ENCODE data around the gene ROBO2. TPM values are rescaled to one million over a fixed set of nuclear protein-coding genes. Genes with fewer than 3 reads are reported as not detected.
A peak's percentile ranks its signal among the peaks of the same experiment; 100 is the strongest.

ROBO2 gene, protein sequence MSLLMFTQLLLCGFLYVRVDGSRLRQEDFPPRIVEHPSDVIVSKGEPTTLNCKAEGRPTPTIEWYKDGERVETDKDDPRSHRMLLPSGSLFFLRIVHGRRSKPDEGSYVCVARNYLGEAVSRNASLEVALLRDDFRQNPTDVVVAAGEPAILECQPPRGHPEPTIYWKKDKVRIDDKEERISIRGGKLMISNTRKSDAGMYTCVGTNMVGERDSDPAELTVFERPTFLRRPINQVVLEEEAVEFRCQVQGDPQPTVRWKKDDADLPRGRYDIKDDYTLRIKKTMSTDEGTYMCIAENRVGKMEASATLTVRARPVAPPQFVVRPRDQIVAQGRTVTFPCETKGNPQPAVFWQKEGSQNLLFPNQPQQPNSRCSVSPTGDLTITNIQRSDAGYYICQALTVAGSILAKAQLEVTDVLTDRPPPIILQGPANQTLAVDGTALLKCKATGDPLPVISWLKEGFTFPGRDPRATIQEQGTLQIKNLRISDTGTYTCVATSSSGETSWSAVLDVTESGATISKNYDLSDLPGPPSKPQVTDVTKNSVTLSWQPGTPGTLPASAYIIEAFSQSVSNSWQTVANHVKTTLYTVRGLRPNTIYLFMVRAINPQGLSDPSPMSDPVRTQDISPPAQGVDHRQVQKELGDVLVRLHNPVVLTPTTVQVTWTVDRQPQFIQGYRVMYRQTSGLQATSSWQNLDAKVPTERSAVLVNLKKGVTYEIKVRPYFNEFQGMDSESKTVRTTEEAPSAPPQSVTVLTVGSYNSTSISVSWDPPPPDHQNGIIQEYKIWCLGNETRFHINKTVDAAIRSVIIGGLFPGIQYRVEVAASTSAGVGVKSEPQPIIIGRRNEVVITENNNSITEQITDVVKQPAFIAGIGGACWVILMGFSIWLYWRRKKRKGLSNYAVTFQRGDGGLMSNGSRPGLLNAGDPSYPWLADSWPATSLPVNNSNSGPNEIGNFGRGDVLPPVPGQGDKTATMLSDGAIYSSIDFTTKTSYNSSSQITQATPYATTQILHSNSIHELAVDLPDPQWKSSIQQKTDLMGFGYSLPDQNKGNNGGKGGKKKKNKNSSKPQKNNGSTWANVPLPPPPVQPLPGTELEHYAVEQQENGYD (N-terminal part only)
- total RNA-seq = 13.0 and 14.3 TPM in 2 replicates
- 1.2 and 3.4 TPM in 2 replicates for polyA plus RNA-seq

DNA sequence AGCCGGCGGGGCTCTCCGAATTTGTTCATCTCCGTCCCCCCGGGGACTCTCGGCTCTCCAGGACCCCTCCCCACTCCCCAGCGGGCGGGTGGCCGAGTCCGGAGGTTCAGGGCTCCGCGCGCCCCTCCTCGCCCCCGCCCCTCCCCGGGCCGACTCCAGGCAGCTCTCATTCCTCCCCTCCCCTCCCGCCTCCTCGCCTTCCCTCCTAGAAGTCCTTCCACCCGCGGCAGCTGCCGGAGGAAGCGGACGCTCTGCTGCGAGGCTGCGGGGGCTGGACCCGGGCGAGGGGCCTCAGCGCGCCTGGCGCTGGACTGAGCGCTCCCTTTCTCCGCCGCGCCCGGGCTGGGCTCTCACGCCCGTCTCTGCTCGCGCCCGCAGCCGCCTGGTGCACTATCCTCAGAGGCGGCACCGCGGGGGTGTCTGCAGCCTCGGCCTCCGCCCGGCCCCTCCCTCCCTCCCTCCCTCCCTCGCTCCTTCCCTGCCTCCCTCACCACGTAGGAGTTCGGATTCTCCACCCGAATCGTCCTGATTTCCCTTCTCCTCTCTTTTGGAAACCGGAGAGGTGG, at the start of gene ROBO2:
Gene ROBO2, plus strand, starts transcription at position 494 of the 566 bp plus-strand sequence. CDS start 687 bp downstream, outside the sequence.
- H3K4me1 ChIP-seq (ENCODE audit: insufficient read depth) = no peaks in the 10 kb centered on the region
- H3K79me2 ChIP-seq = peaks cover 31% of the 10 kb centered on the region
- H4K20me1 ChIP-seq (ENCODE audit: insufficient read depth, poor library complexity, severe bottlenecking) = no peaks in the 10 kb centered on the region
- H3K4me3 ChIP-seq = peak within 1 kb of the TSS; percentile 30
- H3K36me3 ChIP-seq (replicated peaks; ENCODE audit: insufficient read depth, low read depth) = no peaks in the 10 kb centered on the region
- H3K27ac ChIP-seq = peak within 1 kb of the TSS; percentile 70
- no peaks in the 10 kb centered on the region for H3K9me2 ChIP-seq (replicated peaks; ENCODE audit: insufficient read depth)
- WGBS (ENCODE audit: low lambda C conversion rate, missing lambda C conversion rate) = 0% methylated on average over 11 of the region's 54 CpGs
- no peaks in the 10 kb centered on the region for H3K27me3 ChIP-seq
- TF ChIP-seq EZH2 (IDR thresholded peaks at IDR 0.05; ENCODE audit: borderline replicate concordance) (no peak), EZH2phosphoT487 (IDR thresholded peaks at IDR 0.05; ENCODE audit: low read depth, severe bottlenecking, unreplicated experiment) (no peak), CTCF (IDR thresholded peaks at IDR 0.05; ENCODE audit: poor library complexity) (no peak)
- H2AFZ ChIP-seq = peak within 1 kb of the TSS; percentile 80
- H3K9me3 ChIP-seq (ENCODE audit: low read depth) = no peaks in the 10 kb centered on the region
- H3K4me2 ChIP-seq = peak within 1 kb of the TSS; percentile 88
- DNase-seq (ENCODE audit: low spot score) = peak; percentile 80

DNA sequence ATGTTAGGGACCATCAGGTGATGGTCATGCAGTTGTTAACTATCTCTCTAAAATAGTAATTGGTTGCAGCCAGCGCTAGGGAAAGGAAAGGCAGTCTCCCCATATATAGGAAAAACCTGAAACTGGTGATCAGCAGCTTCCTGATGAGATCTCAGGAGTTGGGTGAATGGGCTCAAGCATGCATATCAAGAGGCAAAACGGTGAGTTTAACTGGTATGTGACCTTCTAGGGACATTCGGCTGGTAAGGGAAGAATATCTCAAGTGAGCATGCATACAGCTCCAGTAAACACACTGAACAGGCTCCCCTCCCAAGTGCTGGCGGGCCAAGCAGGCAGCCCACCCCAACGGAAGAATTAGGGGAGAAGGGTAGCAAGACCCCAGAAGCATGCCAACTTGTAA, 49.3 kb upstream of the ROBO2 start:
- Histone ChIP-seq H3K4me2 (no peak overlapping the region), H3K9me2 (replicated peaks; ENCODE audit: insufficient read depth) (no peaks in the 10 kb centered on the region), H3K27me3 (no peaks in the 10 kb centered on the region), H3K4me1 (ENCODE audit: insufficient read depth) (no peaks in the 10 kb centered on the region), H3K79me2 (no peaks in the 10 kb centered on the region), H3K4me3 (no peak overlapping the region), H4K20me1 (ENCODE audit: insufficient read depth, poor library complexity, severe bottlenecking) (no peaks in the 10 kb centered on the region), H3K36me3 (replicated peaks; ENCODE audit: insufficient read depth, low read depth) (no peaks in the 10 kb centered on the region), H2AFZ (no peak overlapping the region), H3K9me3 (ENCODE audit: low read depth) (no peaks in the 10 kb centered on the region), H3K27ac (no peak overlapping the region)
- WGBS (ENCODE audit: low lambda C conversion rate, missing lambda C conversion rate) = 77% methylated on average over 5 of the region's 5 CpGs
- no peak for DNase-seq (ENCODE audit: low spot score)
- no peak for TF ChIP-seq EZH2phosphoT487 (IDR thresholded peaks at IDR 0.05; ENCODE audit: low read depth, severe bottlenecking, unreplicated experiment)
- no peak for TF ChIP-seq CTCF (IDR thresholded peaks at IDR 0.05; ENCODE audit: poor library complexity)
- no peak for TF ChIP-seq EZH2 (IDR thresholded peaks at IDR 0.05; ENCODE audit: borderline replicate concordance)

DNA sequence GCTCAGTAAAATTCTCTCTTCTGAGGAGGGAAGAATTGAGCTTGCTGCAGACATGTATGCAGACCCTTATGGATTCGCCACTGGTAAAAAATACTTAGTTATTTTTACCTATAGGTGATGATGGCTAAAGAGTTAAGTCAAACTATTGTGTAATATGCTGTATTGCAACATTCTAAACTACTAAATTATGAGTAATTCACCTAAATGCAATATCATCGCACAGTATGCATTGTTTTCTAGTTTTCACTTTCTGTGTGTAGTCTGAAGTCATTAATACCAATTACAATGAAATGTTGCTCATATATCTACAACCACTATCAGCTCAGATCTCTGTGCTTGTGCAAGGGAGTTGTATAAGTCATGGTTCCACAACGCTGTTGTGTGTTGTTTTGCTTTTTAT, 48.7 kb upstream of the ROBO2 start:
- Histone ChIP-seq H3K4me3 (no peak overlapping the region), H3K36me3 (replicated peaks; ENCODE audit: insufficient read depth, low read depth) (no peaks in the 10 kb centered on the region), H4K20me1 (ENCODE audit: insufficient read depth, poor library complexity, severe bottlenecking) (no peaks in the 10 kb centered on the region), H3K27ac (no peak overlapping the region), H3K9me3 (ENCODE audit: low read depth) (no peaks in the 10 kb centered on the region), H3K9me2 (replicated peaks; ENCODE audit: insufficient read depth) (no peaks in the 10 kb centered on the region), H3K79me2 (no peaks in the 10 kb centered on the region), H3K27me3 (no peaks in the 10 kb centered on the region), H3K4me2 (no peak overlapping the region), H2AFZ (no peak overlapping the region), H3K4me1 (ENCODE audit: insufficient read depth) (no peaks in the 10 kb centered on the region)
- WGBS (ENCODE audit: low lambda C conversion rate, missing lambda C conversion rate) = 90% methylated on average over 3 of the region's 3 CpGs
- DNase-seq (ENCODE audit: low spot score) = no peak
- TF ChIP-seq CTCF (IDR thresholded peaks at IDR 0.05; ENCODE audit: poor library complexity) (no peak), EZH2 (IDR thresholded peaks at IDR 0.05; ENCODE audit: borderline replicate concordance) (no peak), EZH2phosphoT487 (IDR thresholded peaks at IDR 0.05; ENCODE audit: low read depth, severe bottlenecking, unreplicated experiment) (no peak)

Measured in hepatocyte (in vitro differentiated cells).